ENCODE data around the gene SLC25A6. TPM values are rescaled to one million over a fixed set of nuclear protein-coding genes. Genes with fewer than 3 reads are reported as not detected.

SLC25A6 gene
- total and polyA plus RNA-seq, 2 of the 13 experiments (the other 11 are each of a cell fraction or from before 2014, with no cell fraction given) = 138 to 581 TPM

GRCh38 chrX:1390621-1391369 is 1.1 kb downstream of the SLC25A6 start:
- no TSS peak for BruUV-seq (replicated peaks)
- H3K79me2 ChIP-seq (ENCODE audit: insufficient read depth, low read length) = peaks cover 49% of the 10 kb centered on the region
- POLR2A ChIA-PET = no interaction called here

More at GRCh38 chrX:1390621-1391369, 1.1 kb downstream of the SLC25A6 start:
- intact Hi-C loops (cut with micrococcal nuclease; ENCODE audit: unreplicated experiment) = loop anchor here (5.0 kb wide), 1 partner anchor 62 kb away; the partner anchor contains the start of gene ASMTL
- Histone ChIP-seq H3K4me3 (replicated peaks in 1 of 3; ENCODE audit: insufficient read depth in 1 of 3, low read depth in 2 of 3, low read length in 3 of 3) (peak overlapping the region; percentile 94 to 100 (median 96)), H3K27me3 (ENCODE audit: control insufficient read depth in 1 of 2, insufficient read depth in 2 of 2, low read length in 2 of 2) (no peaks in the 10 kb centered on the region; a peak in 1 of 5 replicates), H3K9me3 (ENCODE audit: low read length) (no peaks in the 10 kb centered on the region), H3K9ac (ENCODE audit: insufficient read depth, low read depth, low read length) (peak overlapping the region; percentile 99), H4K20me1 (ENCODE audit: insufficient read depth, low read length) (peaks cover 64% of the 10 kb centered on the region), H2AFZ (ENCODE audit: low read length) (no peak overlapping the region), H3K4me1 (ENCODE audit: insufficient read depth, low read length) (peaks cover 50% of the 10 kb centered on the region), H3K36me3 (replicated peaks in 1 of 2; ENCODE audit: control insufficient read depth in 1 of 2, insufficient read depth in 2 of 2, low read length in 2 of 2) (peaks cover 29 to 54% of the 10 kb centered on the region in 2 experiments), H3K4me2 (ENCODE audit: low read depth, low read length) (peak overlapping the region; percentile 100), H3K27ac (ENCODE audit: extremely low read length, insufficient read depth, low read length) (peak overlapping the region; percentile 99)
- FAIRE-seq (no peak), ATAC-seq (no peak), DNase-seq (ENCODE audit: low spot score) (no peak)
- in situ Hi-C loops (cut with HindIII; ENCODE audit: extremely low pct_ligation_motif_present, low pct_unique_long_range_greater_than_20kb) = no loop called here
- peak; percentile 71; the same call in 1 of the 2 replicates for TF ChIP-seq ZNF121 (CRISPR knock-in tag; IDR thresholded peaks at IDR 0.05)
- TF ChIP-seq ZBTB4 (CRISPR knock-in tag; IDR thresholded peaks at IDR 0.05; ENCODE audit: borderline replicate concordance) = no peak
- TF ChIP-seq ZNF891 (CRISPR knock-in tag; IDR thresholded peaks at IDR 0.05) = 0 out of 2 replicates have a peak, but pooled peaks have one; percentile 6
- CTCF ChIA-PET (ENCODE audit: low intra/inter-chr PET ratio, low total read pairs) = no interaction called here
- WGBS (ENCODE audit: low lambda C conversion rate) = 51% methylated on average over 22 of the region's 30 CpGs
